Kidney tubule cell (primary cell): ENCODE results near the gene SRP9.
A peak's percentile ranks its signal among the peaks of the same experiment; 100 is the strongest.
"Not testable (repeated sequence)": the region's sequence is repeated elsewhere in the genome, so short reads cannot be mapped to it uniquely, and the experiment has no call there.

ENCODE experiments used
- DNase-seq: peaks from one replicate; pipeline ENCODE4 v3.0.0-alpha.2; 2018; ENCODE audit warnings: low spot score

Gene SRP9

DNA sequence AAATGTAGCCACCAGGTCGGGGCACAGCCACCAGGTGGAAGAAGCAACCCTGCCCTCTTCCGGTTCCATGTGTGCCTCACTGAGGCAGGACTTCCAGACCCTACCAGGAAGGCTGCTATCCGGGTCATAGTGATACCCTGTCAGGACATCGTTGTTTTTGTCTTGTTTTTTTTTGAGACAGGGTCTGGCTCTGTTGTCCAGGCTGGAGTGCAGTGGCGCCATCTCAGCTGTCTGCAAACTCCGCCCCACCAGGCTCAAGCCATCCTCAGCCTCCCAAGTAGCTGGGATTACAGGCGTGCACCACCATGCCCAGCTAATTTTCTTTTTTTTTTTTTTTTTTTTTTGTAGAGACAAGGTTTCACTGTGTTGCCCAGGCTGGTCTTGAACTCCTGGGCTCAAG lies 37.5 kb downstream of the SRP9 start:
- not testable (repeated sequence) for DNase-seq

DNA sequence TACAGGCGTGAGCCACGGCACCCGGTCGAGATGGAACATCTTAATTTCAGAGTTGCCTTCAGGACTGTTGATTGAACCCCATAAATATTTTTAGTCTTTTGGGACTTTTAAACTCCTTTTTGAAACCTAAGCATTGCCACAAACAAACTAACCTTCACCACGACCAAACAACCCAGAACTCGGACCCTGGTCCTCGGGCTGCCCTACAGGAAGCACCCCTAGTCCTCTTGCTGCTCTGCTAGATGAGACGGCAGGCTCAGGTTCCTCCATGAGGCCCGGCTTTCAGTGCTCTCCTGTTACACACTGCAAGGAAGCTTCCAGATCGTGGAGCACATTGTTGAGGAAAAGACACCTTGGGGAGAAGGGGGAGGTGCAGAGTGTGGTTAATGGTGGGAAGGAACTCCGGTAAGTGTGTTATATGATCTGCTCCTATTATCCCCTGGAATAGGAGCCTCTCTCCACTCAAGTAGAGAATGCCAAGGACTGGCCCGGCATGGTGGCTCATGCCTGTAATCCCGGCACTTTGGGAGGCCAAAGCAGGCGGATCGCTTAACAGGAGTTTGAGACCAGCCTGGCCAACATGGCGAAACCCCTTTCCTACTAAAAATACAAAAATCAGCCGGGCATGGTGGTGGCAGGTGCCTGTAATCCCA lies 38.0 kb downstream of the SRP9 start:
- no peak for DNase-seq

DNA sequence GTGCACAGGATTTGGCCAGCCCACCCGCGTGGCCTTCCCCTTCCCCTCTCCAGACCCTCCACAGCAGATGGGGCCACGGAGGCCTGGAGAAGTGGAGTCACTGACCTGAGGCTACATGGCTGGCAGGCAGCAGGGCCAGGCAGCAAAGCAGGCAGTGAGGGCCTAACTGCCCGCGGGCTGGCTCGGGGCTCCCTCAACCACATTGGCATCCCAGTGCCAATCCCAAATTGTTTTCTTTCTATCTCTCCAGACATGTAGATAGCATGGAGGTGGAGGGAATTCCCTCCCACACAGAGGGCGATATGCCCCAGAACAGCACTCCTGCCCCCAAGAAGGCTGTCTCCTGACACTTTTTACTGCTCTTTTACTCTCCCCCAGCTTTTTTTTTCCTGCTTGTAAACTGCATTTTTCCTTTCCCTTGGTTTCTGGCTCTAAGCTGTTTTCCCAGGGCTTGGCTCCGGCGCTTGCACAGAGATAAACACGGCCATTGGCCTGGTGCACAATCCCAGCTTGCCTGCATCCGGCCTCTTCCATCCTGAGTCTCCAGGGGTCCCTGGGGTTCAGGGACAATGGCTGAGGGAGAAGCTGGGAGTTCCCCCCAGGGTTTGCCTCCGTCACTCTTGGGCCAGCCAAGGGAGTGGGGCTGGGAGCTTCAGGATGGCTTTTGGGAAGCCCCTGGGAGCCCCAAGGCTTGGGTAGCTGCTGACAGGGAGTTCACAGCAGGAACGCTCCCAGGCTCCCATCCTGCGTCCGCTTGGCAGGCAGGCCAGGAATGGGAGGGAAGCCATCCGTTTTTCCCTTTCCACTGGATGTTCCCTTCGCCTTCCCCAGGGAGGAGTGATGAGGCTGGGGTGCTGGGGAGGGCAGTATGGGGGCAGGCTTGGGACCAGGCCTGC lies 39.3 kb downstream of the SRP9 start:
- DNase-seq = no peak

DNA sequence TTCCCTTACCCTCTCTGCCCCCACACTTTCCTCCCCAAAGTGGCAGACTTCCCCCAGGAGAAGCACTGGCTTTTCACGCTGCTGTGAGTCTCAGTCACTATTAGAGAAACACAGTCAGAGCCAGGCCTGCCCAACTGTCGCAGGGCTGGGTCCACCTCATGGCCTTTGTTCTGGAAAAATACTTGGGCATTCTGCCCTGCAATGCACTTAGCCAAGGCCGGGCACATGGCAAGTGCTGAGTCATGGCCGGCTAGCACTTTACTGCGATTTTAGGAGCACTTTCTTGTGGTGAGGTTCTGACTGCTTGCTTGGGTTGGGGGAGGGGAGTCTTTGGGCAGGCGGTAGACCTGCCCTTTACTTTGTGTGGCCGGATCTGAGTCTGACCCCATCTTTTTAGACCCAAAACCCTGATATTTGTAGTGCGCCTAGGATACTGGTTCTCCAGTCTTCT lies 40.0 kb downstream of the SRP9 start:
- DNase-seq = peak; percentile 94

DNA sequence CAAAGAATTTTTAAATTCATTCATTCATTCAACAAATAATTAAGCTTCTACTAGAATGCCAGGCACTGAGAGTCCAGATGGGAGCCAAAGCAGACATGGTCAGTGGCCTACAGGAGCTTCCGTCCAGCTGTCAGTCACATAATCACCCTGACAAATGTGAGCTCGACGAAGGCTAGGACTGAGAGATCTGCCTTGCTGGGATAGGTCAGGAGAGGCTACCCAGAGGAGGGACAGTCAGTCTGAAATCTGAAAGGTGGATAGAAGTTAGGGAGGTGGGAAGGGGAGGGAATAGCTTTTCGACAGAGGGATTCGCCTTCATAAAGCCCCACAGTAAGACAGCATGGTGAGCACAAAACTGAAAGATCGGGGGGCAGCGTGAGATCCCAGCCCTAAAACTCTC lies 40.6 kb downstream of the SRP9 start:
- DNase-seq = no peak

DNA sequence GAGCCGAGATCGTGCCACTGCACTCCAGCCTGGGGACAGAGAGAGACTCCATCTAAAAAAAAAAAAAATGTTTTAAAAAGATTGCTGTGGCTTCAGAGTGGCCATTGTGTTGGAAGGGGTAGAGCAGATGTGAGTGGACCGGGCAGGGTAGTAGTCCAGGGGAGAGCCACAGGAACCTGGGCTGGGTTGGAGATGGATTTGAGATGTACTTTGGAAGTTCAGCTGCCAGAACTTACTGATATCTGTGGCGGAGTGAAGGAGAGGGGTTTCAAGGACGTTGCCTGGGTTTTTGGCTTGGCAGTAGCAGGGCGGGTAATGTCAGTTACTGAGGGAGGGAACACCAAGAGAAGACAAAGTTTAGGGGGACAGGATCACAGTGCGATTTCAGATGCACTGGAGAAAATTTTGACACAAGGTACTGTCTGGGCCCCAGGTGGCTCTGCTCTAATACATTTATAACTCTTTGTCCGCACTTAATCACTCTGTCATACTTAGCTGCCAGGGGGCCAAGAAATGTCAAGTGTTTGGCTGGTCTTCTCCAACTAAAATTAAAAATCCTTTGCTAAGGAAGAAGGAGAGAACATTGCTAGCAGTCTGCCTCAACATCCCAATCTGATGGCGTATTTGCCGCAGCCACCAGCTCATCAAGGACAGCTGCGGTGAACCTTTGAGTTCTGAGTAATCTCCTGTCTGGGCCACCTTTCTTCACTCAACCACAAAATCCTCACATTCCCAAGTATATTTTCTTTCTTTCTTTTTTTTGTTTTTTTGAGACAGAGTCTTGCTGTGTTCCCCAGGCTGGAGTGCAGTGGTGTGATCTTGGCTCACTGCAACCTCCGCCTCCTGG lies 41.9 kb downstream of the SRP9 start:
- peak; percentile 13 for DNase-seq

DNA sequence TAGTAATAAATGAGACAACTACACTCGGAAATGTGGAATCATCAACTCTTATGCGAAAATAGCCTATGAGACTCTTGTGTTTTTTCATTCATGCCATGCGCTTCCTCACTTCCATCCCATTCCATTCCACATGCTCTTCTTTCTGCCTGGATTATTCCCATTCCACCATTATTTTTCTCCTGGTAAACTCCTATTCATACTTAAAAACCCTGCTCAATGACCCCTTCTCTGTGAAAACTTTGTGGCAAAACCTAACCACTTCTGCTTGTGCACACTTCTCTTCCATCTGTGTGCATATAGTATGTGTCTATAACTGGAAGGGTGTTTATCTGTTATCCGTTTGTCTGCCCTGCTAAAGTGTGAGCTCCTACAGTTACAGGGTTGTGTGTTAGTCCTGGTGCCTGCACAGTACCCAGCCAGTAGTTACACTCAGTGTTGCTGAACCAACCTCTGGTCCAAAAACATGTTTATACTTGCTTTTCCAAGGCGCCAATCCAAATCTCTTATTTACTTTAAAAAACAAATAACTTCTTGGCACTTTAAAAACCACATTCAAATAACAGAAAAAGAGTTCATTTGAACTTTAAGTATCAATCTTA lies 43.0 kb downstream of the SRP9 start:
- no peak for DNase-seq

DNA sequence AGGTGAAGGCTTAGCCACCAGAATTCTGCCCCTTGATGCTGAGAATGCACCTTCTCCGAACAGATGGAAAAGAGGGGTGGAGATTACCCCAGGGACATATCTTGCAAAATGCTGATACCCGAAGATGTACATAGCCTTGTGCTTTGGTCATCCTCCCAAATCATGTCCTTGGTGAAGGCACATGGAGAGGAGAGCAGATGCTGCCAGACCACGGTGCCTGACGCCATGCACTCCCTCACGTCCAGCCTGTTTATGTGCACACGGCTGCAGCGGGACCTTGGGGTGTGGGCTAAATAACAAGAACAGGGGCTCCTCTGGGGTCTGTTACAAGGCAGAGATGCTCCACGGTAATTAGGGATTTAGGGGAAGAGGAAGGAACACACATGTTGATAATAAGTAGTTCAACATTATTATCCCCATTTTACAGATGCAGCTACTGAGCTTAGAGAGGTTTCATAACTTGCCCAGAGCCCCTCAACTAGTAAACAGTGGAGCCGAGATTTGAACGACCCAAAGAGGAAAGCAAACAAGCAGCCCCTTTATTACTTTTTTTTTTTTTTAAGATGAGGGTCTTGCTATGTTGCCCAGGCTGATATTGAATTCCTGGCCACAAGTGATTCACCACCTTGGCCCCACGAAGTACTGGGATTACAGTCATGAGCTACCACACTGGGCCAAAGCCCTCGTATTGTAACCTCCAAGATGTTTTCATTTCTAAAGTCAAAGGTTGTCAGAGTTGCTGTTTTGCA lies 45.2 kb downstream of the SRP9 start:
- no peak for DNase-seq

DNA sequence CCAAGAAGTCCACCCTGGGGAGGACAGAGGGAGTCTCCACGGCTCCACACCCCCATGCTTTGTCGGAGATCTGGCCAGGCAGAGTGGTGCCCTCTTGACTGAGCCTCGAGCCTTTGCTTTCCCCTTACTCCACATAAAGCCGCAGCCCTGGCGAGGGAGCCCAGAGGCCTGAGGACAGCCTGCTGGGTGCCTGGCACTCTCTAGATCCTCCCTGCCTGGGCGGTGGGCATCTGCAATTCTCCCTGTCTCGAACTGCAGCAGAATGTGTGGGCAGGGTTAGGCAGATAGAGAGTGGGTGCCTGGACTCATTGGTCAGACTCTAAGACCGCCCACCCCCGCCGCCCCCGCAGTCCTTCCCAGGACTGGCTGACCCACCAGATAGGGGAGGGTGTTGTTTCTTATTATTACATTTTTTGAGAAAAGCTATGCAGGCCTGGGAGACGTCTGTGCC lies 46.2 kb downstream of the SRP9 start:
- DNase-seq = no peak

DNA sequence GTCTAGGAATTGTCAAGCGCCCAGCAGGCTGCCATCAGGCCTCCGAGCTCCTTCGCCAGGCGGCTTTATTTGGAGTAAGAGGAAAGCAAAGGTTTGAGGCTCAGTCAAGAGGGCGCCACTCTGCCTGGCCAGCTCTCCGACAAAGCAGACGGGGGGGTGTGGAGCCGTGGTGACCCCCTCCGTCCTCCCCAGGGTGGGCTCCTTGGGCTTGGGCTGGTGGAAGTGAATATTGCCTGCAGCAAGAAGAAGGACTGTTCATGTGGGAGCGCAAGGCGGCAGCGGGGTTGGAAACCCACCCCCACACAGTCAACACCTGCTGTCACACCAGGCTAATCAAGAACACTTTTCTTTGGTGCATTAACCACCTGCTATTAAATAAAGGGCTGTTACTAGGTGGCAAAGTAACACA lies 46.9 kb downstream of the SRP9 start:
- no peak for DNase-seq

DNA sequence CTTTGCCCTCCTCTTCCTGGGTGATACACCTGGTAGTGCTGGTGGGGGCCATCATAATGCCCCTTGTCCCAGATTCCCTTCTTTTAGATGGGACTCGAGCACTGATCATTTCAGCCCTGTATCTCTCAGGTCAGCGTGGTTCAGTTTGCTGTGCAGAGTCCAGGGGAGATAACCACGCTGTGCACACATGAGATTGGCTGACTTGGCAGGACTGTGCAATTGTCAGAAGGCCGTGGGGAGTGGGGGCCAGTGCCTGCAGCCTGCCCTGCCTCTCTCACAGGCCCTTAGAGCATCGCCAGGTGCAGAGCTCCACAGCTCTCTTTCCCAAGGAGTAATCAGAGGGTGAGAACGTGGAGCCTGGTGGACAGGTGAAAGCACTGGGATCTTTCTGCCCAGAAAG lies 47.5 kb downstream of the SRP9 start:
- DNase-seq = no peak

DNA sequence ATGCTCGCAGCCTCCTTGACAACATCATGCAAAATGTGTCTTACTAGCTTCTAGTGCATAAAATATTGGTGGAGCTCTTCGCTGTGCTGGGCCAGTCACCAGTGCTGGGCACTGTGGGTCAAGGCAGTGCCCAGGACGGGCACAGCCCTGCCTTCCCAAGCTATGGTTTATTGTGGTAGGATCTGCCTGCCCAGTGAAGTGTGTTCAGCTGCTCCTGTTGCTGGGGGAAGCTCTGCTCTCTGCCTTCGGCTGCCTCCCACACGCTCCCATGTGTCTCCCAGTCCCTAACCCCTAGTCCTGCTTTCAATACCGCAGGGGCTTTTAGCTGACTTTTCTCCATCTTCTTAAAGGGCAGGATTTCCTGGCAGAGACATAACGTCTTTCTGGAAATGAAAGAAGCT lies 48.0 kb downstream of the SRP9 start:
- no peak for DNase-seq

DNA sequence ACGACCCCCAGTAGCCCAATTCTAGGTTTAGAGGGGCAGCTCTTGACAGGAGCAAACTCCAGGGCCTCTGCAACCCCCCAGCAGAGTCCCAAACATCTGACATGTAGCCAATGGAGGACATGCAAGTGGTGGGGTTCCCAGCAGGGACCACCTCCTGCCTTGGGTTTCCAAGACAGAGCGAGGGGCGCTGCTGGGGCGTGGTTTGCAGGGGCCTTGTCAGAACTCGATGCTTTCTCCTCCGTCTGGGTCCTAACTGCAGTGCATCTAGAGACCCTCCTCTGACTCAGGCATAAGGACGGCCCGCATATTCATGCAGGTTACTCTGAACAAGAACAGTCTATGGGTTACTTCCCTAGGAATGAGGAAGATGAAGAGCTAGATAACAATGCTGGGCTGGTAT lies 49.5 kb downstream of the SRP9 start:
- no peak for DNase-seq

DNA sequence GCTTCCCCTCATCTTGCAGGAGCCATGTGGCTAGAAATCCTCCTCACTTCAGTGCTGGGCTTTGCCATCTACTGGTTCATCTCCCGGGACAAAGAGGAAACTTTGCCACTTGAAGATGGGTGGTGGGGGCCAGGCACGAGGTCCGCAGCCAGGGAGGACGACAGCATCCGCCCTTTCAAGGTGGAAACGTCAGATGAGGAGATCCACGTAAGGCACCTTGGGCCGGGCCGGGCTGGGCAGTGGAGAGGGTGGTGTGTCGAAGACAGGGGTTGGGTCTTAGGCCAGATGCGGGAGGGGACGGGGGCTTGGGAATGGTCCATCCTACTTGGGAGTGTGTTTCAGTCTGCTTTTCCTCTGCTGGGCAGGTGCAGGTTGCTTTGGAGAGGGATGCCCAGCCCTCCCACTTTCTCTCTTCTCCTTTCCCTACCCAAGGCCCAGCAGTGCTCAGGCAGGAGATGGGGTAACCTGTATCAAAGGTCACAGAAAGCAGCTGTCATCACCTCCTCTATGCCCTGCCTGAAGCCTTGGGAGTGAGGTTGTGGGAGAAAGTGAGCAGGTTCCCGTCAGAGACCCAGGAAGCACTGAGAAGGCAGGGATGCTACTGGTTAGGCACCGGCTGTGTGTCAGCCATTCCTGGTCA lies 51.2 kb downstream of the SRP9 start:
- no peak for DNase-seq

DNA sequence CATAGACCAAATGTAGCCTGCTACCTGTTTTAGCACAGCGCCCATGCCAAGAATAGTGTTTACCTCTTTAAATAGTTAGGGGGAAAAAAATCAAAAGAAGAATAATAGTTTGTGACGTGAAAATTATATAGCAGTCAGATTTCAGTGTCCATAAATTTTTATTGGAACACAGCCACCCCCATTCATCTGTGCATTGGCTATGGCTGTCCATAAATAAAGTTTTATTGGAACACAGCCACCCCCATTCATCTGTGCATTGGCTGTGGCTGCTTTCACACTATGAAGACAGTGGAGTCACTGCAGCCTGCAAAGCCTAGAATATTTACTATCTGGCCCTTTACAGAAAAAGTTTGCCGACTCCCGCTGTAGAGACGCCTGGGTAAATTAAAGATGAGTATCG lies 53.2 kb downstream of the SRP9 start:
- no peak for DNase-seq

DNA sequence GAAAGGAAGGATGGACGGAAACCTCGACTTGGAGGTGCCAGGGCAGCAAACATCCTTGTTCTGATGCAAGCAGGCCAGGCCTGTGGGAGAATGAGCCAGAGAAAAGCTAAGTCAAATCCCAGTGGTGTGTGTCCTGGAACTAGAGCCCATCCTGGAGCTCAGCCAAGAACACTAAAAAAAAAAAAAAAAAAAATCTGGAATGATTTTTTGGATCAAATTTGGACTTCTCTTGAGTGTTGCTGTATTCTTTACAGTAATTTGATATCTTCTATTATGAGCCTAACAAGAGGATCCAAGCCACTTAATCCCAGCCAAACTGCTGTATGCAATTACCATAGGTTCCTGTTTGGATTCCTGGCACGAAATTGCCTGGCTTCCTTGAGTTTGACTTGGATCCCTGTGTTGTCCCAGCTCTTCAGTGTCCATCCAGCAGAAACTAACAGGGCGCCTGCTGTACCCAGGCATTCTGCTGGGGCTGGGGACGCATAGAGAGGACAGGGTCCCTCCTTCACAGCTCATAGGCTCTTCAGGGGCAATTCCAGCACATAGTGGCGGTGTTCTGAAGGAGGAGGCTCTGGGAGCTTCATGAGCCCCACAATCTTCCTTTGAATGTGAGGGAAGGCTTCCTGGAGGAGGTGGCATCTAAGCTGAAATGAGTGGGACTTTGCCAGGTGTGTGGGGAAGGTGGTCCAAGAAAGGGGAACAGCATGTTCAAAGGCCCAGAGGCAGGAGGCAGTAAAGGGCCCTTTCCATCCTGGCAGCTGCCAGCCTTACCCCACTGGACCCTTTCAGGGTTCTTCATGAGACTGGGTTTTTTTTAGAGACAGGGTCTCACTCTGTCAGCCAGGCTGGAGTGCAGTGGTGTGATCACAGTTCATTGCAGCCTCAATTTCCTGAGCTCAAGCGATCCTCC lies 57.0 kb downstream of the SRP9 start:
- no peak for DNase-seq

DNA sequence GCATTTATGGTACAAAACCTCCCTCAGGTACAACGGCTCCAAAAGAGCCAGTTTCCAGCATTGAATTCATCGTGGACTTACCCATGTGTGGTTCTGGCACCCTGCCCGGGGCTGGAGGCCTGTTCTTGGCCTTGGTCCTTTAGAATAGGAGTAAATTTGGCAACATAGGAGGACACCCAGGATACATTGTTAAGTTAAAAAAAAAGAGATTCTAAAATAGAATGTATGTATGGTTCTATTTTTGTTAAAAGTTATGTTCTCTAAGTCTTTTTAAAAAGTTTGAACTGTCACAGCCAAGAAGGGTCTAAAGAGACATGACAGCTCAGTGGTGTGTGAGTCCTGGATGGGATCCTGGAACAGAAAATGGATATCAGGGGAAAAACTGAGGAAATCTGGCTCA lies 58.2 kb downstream of the SRP9 start:
- no peak for DNase-seq

DNA sequence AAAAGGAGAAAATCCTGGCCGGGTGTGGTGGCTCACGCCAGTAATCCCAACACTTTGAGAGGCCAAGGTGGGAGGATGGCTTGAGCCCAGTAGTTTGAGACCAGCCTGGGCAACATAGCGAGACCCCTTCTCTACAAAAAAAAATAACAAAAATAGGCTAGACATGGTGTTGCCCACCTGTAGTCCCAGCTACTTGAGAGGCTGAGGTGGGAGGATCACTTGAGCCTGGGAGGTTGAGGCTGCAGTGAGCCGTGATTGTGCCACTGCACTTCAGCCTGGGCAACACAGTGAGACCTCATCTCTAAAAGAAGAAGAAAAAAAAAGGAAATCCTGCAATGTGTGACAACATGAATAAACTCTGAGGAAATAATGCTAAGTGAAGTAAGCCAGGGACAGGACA lies 58.7 kb downstream of the SRP9 start:
- DNase-seq = not testable (repeated sequence)

DNA sequence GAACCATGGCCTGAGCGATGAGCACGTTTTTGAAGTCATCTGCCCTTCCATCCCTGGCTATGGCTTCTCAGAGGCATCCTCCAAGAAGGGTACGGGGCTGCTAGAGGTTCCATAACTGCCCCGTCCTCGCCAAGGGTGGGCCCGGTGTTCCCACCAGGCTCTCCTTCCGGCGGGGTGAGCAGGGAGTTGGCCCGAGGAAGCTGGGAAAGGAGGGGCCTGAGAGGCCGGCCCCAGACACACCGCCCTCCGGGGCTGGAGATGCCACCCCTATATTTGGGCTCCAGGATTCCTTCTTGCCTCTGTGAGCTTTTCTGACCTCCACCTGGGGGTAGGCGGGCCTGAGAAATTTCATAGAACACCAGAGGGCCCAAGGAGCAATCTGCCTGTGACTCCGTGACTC lies 61.2 kb downstream of the SRP9 start:
- no peak for DNase-seq
